ENCODE results near the gene FSIP1.

- TF ChIP-seq POLR2AphosphoS5 (IDR thresholded peaks at IDR 0.05; ENCODE audit: low read depth, low read length) (no peak), POLR2A (IDR thresholded peaks at IDR 0.05; ENCODE audit: low read depth, low read length) (no peak)
These were observed 97.3 kb downstream of the FSIP1 start for GRCh38 chr15:39685367-39685766.
